ACHN (cell line): ENCODE data around the gene MLN.

ENCODE experiments used
- DNase-seq: peaks from one replicate; pipeline ENCODE4 v3.0.0-alpha.2; 2015
- in situ Hi-C: cut with HindIII; loops from 2 replicates; pipeline ENCODE4 v1.10.0; 2017; ENCODE audit warnings: low sequenced_read_pairs, low pct_ligation_motif_present, low pct_unique_long_range_greater_than_20kb

The MLN gene

GRCh38 chr6:33820243-33820642, 16.4 kb upstream of the MLN start:
- in situ Hi-C loops, result no loop called here
- DNase-seq, result no peak

GRCh38 chr6:33819021-33819420, 15.2 kb upstream of the MLN start:
- DNase-seq, result no peak
- in situ Hi-C loops, result no loop called here

GRCh38 chr6:33818293-33818692, 14.5 kb upstream of the MLN start:
- in situ Hi-C loops, result no loop called here
- DNase-seq, result no peak

- in situ Hi-C loops, result no loop called here
- no peak for DNase-seq
Observed at GRCh38 chr6:33817489-33817888, 13.7 kb upstream of the MLN start.

GRCh38 chr6:33816911-33817310, 13.1 kb upstream of the MLN start:
- in situ Hi-C loops, result no loop called here
- DNase-seq, result no peak

- DNase-seq, result peak; percentile 4
- in situ Hi-C loops, result no loop called here
Observed at GRCh38 chr6:33815854-33816253, 12.1 kb upstream of the MLN start.

GRCh38 chr6:33813990-33814985, 10.5 kb upstream of the MLN start:
- DNase-seq, result no peak
- in situ Hi-C loops, result no loop called here

- DNase-seq, result no peak
- in situ Hi-C loops, result no loop called here
Observed at GRCh38 chr6:33813246-33813904, 9.6 kb upstream of the MLN start.

- DNase-seq, result peak; percentile 58
- in situ Hi-C loops, result no loop called here
Observed at GRCh38 chr6:33812669-33813068, 8.9 kb upstream of the MLN start.

- DNase-seq, result no peak
Observed at GRCh38 chr6:33809594-33809993, 5.8 kb upstream of the MLN start.

GRCh38 chr6:33808641-33809180, 4.9 kb upstream of the MLN start:
- no peak for DNase-seq
- in situ Hi-C loops, result no loop called here

More at GRCh38 chr6:33809594-33809993, 5.8 kb upstream of the MLN start:
- in situ Hi-C loops, result no loop called here

GRCh38 chr6:33807606-33808005, 3.8 kb upstream of the MLN start:
- DNase-seq, result no peak
- in situ Hi-C loops, result no loop called here

- no peak for DNase-seq
- in situ Hi-C loops, result no loop called here
Observed at GRCh38 chr6:33806841-33807240, 3.0 kb upstream of the MLN start.

GRCh38 chr6:33802186-33802958, 1.4 kb downstream of the MLN start:
- no peak for DNase-seq
- in situ Hi-C loops, result no loop called here

- in situ Hi-C loops, result no loop called here
Observed at GRCh38 chr6:33801611-33802010, 2.2 kb downstream of the MLN start.

GRCh38 chr6:33800248-33800969, 3.4 kb downstream of the MLN start:
- no peak for DNase-seq
- in situ Hi-C loops, result no loop called here

More at GRCh38 chr6:33801611-33802010, 2.2 kb downstream of the MLN start:
- no peak for DNase-seq

GRCh38 chr6:33799454-33800113, 4.2 kb downstream of the MLN start:
- in situ Hi-C loops, result no loop called here
- DNase-seq, result no peak
